Heart left ventricle (tissue), 16 donors: ENCODE results near the gene CCDC188. TPM values are rescaled to one million over a fixed set of nuclear protein-coding genes. Genes with fewer than 3 reads are reported as not detected.
A peak's percentile ranks its signal among the peaks of the same experiment; 100 is the strongest.

Source experiments
- ATAC-seq, 4 donors: fragments of 200-7000 bp; cut with Tn5 transposase; one replicate each; pipeline ENCODE4 v1.9.1; 2020 to 2022; ENCODE audit warnings: moderate library complexity in 4 of 4, mild to moderate bottlenecking in 3 of 4, moderate number of reproducible peaks in 1 of 4
- DNase-seq, 5 donors: peaks; one replicate each; pipeline ENCODE4 v3.0.0-alpha.2; 2020
- H3K27ac ChIP-seq, 12 donors: fragments of 200-600 bp; sonication (generic) in 4 of 12; one replicate each; pipeline versions ENCODE4 v1.5.0 to v1.8.0; 2016 to 2022; ENCODE audit warnings: mild to moderate bottlenecking in 2 of 12
- H3K27me3 ChIP-seq, 9 donors: fragments of 200-600 bp; sonication (generic) in 2 of 9; one replicate each; pipeline versions ENCODE4 v1.5.1 to v1.8.0; 2016 to 2022; ENCODE audit warnings: mild to moderate bottlenecking in 3 of 9
- H3K36me3 ChIP-seq, 9 donors: fragments of 200-600 bp; sonication (generic) in 2 of 9; one replicate each; pipeline versions ENCODE4 v1.5.0 to v1.8.0; 2018 to 2022; ENCODE audit warnings: mild to moderate bottlenecking in 2 of 9
- H3K4me1 ChIP-seq, 12 donors: fragments of 200-600 bp; sonication (generic) in 4 of 12; one replicate each; pipeline versions ENCODE4 v1.5.0 to v1.8.0; 2016 to 2022; ENCODE audit warnings: mild to moderate bottlenecking in 3 of 12
- H3K4me3 ChIP-seq, 12 donors: fragments of 200-600 bp; sonication (generic) in 4 of 12; one replicate each; pipeline versions ENCODE4 v1.5.0 to v1.8.0; 2017 to 2022; ENCODE audit warnings: mild to moderate bottlenecking in 9 of 12, moderate library complexity in 4 of 12
- H3K9me3 ChIP-seq, 12 donors: fragments of 200-600 bp; sonication (generic) in 4 of 12; one replicate each; pipeline versions ENCODE4 v1.5.0 to v1.8.0; 2016 to 2022; ENCODE audit warnings: mild to moderate bottlenecking in 1 of 12
- CTCF ChIP-seq, 12 donors: fragments of 200-600 bp; sonication (generic) in 4 of 12; IDR thresholded peaks; one replicate each; pipeline versions ENCODE4 v1.5.0 to v1.8.0; 2018 to 2022; ENCODE audit warnings: antibody characterized with exemption in 12 of 12, mild to moderate bottlenecking in 5 of 12
- POLR2A ChIP-seq, 2 donors: fragments of 450-650 bp; IDR thresholded peaks; one replicate each; pipeline ENCODE4 v1.6.1; 2017; ENCODE audit warnings: antibody characterized with exemption in 2 of 2, mild to moderate bottlenecking in 2 of 2, moderate library complexity in 2 of 2
- WGBS, 4 donors: extraction: QIAGEN DNeasy Blood & Tissue Kit in 2 of 4; methylation state at CpG; one replicate each; pipeline versions ENCODE4 v1.1.5 to v1.1.7; 2013 to 2018; 5-methylcytosine and 5-hydroxymethylcytosine counted together
- intact Hi-C, 10 donors: fragments of 100-400 bp; cut with DNase I; formaldehyde crosslinking; loops; one replicate each; pipeline versions ENCODE4 v1.11.1 to v1.14.2; 2022
- polyA plus RNA-seq, 2 donors: library from polyadenylated mRNA; stranded (reverse); fragments of 200-250 nt; gene quantifications; one replicate each; pipeline ENCODE4 v1.2.3, GENCODE V29; 2013
- total RNA-seq, 9 donors: library from RNA; depleted of rRNA in 2 of 9; stranded (reverse); fragments of >200 nt in 2 of 9; fragmentation: NEBNext Ultra II Directional in 3 of 9; extraction: Animal tissue kit (Norgen Biotek cat#: 25700) in 3 of 9; gene quantifications; one replicate each; pipeline versions ENCODE4 v1.1.0 to v1.2.4, GENCODE V29; 2016 to 2023
- donor health status: ischemic (EF 13 %, LVEDD 7.1; RV severe dilation, severe dysfunction).
- donor health status: healthy with polysubstance abuse.
- donor health status: DM: no; HTN: yes; CAD: no.
- donor health status: DM: no; HTN: no; CAD: no.
- donor health status: ischemic (EF 25% LVEDD 6.9; RV normal size, moderate dysfunction).
- donor health status: ischemic (EF 25% LVEDD 5.7; RV mildly dilated, moderate dysfunction).
- donor health status: healthy.
- donor health status: DM: yes; HTN: yes; CAD: no.
- donor health status: ischemic (EF 35%, LVEDD 5.7; RV mildly dilated, moderate dysfunction).
- donor health status: nonischemic (EF 11% LVEDD 7.7; RV severe dilation, severe dysfunction).
- donor health status: DM: yes; HTN: yes; CAD: no.
- donor health status: PGD.
- donor health status: ischemic (EF 29% LVEDD 5.4; RV normal size, mild dysfunction).
- donor health status: nonischemic (EF 23%, LVEDD 6.1; RV moderate dilation, normal function).

Gene CCDC188
- total and polyA plus RNA-seq, 11 donors, result 0.17 to 1.0 (median 0.50) TPM; not detected in 4

DNA sequence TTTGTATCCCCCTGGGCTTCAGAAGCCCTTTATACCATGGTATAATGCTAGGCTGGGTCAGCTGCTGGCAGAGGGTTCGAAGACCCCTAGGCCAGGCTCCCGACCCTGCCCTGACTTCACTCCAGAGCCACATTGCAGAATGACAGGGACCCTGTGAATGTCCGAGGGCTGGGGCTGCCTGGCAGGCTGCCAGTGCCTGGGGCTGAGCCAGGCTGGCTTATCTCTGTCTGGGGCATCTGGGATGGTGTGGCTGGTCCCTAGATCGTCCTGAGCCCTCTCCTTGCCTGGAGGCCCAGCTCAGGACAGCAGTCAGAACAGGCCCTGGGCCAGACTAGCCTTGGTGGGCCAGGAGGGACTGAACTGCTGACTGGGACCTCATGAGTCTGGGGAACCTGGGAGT is 15.6 kb downstream of the CCDC188 start:
- Histone ChIP-seq H3K27me3 (no peaks in the 10 kb centered on the region), H3K4me3 (no peak overlapping the region), H3K36me3 (peaks cover 0 to 9% (median 2%) of the 10 kb centered on the region in 9 donors), H3K4me1 (peaks cover 22 to 78% (median 63%) of the 10 kb centered on the region in 12 donors), H3K9me3 (no peaks in the 10 kb centered on the region), H3K27ac (peak overlapping the region in 7 of 12 donors; percentile 29 to 63 (median 51))
- no peak for ATAC-seq
- WGBS, 4 donors, result 37 to 58% (median 51%) methylated on average over 3 to 4 of the region's 4 CpGs
- TF ChIP-seq POLR2A (IDR thresholded peaks at IDR 0.05) (no peak), CTCF (IDR thresholded peaks at IDR 0.05) (no peak)
- intact Hi-C loops, result no loop called here
- no peak for DNase-seq

GRCh38 chr22:20133930-20134549 is 16.8 kb downstream of the CCDC188 start:
- WGBS, 4 donors, result 64 to 78% (median 71%) methylated on average over 2 to 12 of the region's 12 CpGs
- Histone ChIP-seq H3K27me3 (no peaks in the 10 kb centered on the region), H3K9me3 (no peaks in the 10 kb centered on the region), H3K27ac (peak overlapping the region in 1 of 12 donors; percentile 26), H3K4me1 (peaks cover 22 to 82% (median 64%) of the 10 kb centered on the region in 12 donors), H3K36me3 (no peaks in the 10 kb centered on the region), H3K4me3 (peak overlapping the region in 1 of 12 donors; percentile 100)
- TF ChIP-seq CTCF (IDR thresholded peaks at IDR 0.05) (no peak), POLR2A (IDR thresholded peaks at IDR 0.05) (no peak)
- intact Hi-C loops, result loop anchor here in 1 of 10 donors (5.0 kb wide), 1 partner anchor 117 kb away; the partner anchor contains the start of gene ARVCF
- no peak for DNase-seq
- no peak for ATAC-seq

GRCh38 chr22:20132686-20133246 is 18.1 kb downstream of the CCDC188 start:
- TF ChIP-seq CTCF (IDR thresholded peaks at IDR 0.05) (no peak), POLR2A (IDR thresholded peaks at IDR 0.05) (no peak)
- Histone ChIP-seq H3K4me1 (peaks cover 22 to 69% (median 56%) of the 10 kb centered on the region in 12 donors), H3K4me3 (peak overlapping the region; percentile 76 to 100 (median 98)), H3K27me3 (no peaks in the 10 kb centered on the region), H3K27ac (peak overlapping the region in 9 of 12 donors; percentile 27 to 100 (median 74)), H3K36me3 (peaks cover 0 to under 1% (median 0%) of the 10 kb centered on the region in 9 donors), H3K9me3 (no peaks in the 10 kb centered on the region)
- WGBS, 4 donors, result 43 to 51% (median 49%) methylated on average over 2 to 16 of the region's 16 CpGs
- ATAC-seq, result no peak
- intact Hi-C loops, result loop anchor here in 1 of 10 donors (5.0 kb wide), 1 partner anchor 115 kb away; the partner anchor contains the start of gene ARVCF
- no peak for DNase-seq
